Osteocyte (in vitro differentiated cells): ENCODE data around the gene PYROXD2. TPM values are rescaled to one million over a fixed set of nuclear protein-coding genes. Genes with fewer than 3 reads are reported as not detected.

Experiments used
- DNase-seq: peaks from one replicate; pipeline ENCODE4 v3.0.0; 2021; ENCODE audit warnings: mixed read lengths; ENCODE audit not compliant: unreplicated experiment; ENCODE audit errors: extremely low spot score
- H3K27ac Mint-ChIP-seq: one replicate; pipeline ENCODE4 v1.8.0; 2021; ENCODE audit warnings: mild to moderate bottlenecking, mixed read lengths; ENCODE audit not compliant: unreplicated experiment
- H3K27me3 Mint-ChIP-seq: one replicate; pipeline ENCODE4 v1.8.0; 2021; ENCODE audit warnings: mixed read lengths; ENCODE audit not compliant: unreplicated experiment
- H3K36me3 Mint-ChIP-seq: one replicate; pipeline ENCODE4 v1.8.0; 2021; ENCODE audit warnings: mixed read lengths; ENCODE audit not compliant: unreplicated experiment
- H3K4me1 Mint-ChIP-seq: one replicate; pipeline ENCODE4 v1.8.0; 2021; ENCODE audit warnings: mixed read lengths; ENCODE audit not compliant: unreplicated experiment
- H3K4me3 Mint-ChIP-seq: one replicate; pipeline ENCODE4 v1.8.0; 2021; ENCODE audit warnings: mild to moderate bottlenecking, moderate library complexity, mixed read lengths; ENCODE audit not compliant: unreplicated experiment
- H3K9me3 Mint-ChIP-seq: one replicate; pipeline ENCODE4 v1.8.0; 2021; ENCODE audit warnings: mixed read lengths; ENCODE audit not compliant: unreplicated experiment
- total RNA-seq: library from RNA; stranded (reverse); gene quantifications from 2 replicates; pipeline ENCODE4 v1.2.1, GENCODE V29; 2021
- TF ChIP-seq, protein P1 (sequence below): fragments of 200-600 bp; sonication (generic); IDR thresholded peaks from 2 replicates; pipeline ENCODE4 v1.5.0; 2021; ENCODE audit warnings: antibody characterized with exemption, mild to moderate bottlenecking, moderate library complexity

The PYROXD2 gene
- total RNA-seq, 1 donor from 2014 or later = 4.6 TPM

DNA sequence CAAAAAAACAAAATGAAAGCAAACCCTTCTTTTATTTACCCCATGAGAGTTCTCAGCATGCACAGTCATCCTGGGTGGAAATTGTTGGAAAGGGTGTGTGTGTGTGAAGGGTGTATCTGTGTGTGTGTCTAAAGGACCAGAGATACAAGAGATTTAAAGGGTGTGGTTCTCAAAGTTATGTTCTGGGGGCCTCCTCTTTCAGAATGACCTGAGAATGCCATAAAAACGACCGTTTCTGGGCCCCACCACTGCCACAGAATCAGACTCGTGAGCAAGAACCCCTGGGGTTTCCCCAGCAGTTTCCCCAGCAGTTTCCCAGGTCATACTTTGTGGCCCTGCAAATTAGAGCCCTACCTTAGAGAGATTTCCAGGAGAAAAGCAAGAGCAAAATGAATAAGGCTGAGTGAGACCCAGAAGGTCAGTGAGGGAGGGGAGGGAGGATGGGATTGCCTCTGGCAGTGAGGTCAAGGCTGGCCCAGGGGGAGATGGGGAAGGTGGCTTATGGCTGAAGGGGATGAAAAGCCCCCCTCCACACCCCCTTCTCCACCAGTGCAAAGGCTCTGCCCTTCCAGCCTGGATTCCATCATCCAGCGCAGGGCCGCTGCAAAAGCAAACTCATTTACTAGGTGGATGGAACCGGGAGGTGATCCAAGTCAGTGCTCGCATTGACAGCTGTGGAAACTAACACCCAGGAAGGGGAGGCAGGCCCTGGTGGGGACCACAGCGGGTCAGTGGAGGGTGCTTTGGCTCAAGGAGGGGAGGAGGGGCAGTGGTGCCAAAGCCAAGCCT is 10.2 kb downstream of the PYROXD2 start:
- H3K27me3 Mint-ChIP-seq = no peaks in the 10 kb centered on the region
- H3K4me3 Mint-ChIP-seq = no peak overlapping the region
- H3K9me3 Mint-ChIP-seq = no peaks in the 10 kb centered on the region
- H3K36me3 Mint-ChIP-seq = no peaks in the 10 kb centered on the region
- peaks cover 15% of the 10 kb centered on the region for H3K4me1 Mint-ChIP-seq
- TF ChIP-seq, protein P1, sequence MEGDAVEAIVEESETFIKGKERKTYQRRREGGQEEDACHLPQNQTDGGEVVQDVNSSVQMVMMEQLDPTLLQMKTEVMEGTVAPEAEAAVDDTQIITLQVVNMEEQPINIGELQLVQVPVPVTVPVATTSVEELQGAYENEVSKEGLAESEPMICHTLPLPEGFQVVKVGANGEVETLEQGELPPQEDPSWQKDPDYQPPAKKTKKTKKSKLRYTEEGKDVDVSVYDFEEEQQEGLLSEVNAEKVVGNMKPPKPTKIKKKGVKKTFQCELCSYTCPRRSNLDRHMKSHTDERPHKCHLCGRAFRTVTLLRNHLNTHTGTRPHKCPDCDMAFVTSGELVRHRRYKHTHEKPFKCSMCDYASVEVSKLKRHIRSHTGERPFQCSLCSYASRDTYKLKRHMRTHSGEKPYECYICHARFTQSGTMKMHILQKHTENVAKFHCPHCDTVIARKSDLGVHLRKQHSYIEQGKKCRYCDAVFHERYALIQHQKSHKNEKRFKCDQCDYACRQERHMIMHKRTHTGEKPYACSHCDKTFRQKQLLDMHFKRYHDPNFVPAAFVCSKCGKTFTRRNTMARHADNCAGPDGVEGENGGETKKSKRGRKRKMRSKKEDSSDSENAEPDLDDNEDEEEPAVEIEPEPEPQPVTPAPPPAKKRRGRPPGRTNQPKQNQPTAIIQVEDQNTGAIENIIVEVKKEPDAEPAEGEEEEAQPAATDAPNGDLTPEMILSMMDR = no peak
- DNase-seq = no peak
- H3K27ac Mint-ChIP-seq = peak overlapping the region; percentile 64

DNA sequence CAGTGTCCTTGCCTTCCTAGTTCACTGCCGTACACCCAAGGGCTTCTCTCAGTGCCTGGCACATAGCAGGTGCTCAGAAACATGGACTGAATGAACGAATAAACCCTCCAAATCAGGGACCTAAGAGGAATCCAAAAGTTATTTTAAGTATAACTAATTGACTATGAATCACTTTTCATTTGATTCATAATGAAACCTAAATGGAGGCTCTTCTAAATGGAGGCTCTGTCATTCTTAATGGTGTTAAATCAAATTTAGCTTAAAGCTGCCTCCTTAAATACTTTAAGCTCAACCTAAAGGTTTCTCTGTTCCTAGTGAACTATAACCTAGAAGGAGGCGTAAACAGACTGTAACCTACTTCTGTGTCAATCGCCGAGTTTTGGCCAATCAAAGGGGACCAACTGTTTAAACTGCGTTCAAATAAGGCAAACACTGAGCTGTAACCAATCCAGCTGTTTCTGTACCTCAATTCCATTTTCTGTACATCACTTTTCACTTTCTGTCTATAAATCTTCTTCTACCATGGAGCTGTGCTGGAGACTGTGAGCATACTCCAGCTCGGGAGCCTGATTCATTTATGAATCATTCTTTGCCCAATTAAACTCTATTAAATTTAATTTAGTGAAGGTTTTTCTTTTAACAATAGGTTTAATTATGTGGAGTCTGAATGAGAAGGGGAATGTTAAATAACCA is 11.0 kb downstream of the PYROXD2 start:
- TF ChIP-seq, protein P1 = no peak
- Mint-ChIP-seq H3K27me3 (no peaks in the 10 kb centered on the region), H3K4me3 (no peak overlapping the region), H3K27ac (peak overlapping the region; percentile 64), H3K9me3 (no peaks in the 10 kb centered on the region), H3K4me1 (peaks cover 15% of the 10 kb centered on the region), H3K36me3 (no peaks in the 10 kb centered on the region)
- DNase-seq = no peak

DNA sequence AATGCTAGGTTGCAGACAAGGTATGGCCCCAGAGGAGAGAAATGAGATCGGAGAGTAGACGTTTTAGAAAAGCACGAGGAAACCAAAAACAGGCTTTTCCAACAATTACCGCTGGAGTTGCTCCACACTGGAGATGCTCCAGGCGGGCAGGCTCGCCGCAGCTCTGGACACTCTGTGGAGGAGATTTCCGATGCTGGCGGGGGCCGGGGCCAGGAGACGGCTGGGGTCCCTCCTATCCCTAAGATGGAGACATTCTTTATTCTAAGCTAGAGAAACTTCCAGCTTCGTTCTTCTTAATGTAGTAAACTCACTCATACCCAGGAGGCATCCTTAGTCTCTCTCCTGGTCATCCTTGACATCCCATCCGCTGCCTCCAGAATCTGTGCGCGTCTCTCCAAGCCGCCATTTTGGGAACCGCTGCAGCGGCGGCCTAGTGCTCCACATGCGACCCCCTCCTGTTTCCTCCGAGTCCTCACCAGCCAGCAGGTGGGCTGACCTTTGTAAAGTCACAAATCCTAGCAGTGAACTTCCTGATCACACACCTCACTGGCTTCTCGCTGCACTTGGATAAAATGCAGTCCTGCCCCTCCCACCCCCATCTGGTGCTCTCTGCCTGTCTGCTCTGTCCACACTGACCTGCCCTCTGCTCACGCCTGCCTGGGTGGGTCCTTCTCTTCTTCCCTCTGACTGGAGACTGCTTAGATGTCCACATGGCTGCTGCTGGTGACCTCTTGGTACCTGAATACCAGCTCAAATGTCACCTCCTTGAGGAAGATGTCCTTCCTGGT is 11.9 kb downstream of the PYROXD2 start:
- Mint-ChIP-seq H3K9me3 (no peaks in the 10 kb centered on the region), H3K27ac (no peak overlapping the region)
- DNase-seq = no peak

DNA sequence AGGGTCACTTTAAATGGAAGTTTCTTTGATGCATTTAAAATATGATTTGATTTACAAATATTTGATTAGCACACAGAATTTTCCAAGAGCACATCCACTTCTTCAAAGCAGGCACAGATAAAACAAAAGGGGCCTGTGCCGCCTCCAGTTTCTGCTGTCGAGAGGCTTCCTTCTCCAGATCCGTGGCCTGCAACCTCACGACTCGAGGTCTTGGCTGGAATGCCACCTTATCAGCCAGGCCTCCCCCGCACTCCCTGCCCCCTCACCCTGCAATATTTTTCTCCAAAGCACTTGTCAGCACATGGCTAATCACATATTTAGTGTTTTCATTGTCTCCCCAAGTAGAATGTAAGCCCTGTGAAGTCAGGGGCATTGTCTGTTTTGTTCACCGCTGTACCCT is 12.5 kb downstream of the PYROXD2 start:
- Mint-ChIP-seq H3K27ac (no peak overlapping the region), H3K9me3 (no peaks in the 10 kb centered on the region), H3K27me3 (no peaks in the 10 kb centered on the region), H3K4me1 (peaks cover 15% of the 10 kb centered on the region), H3K36me3 (no peaks in the 10 kb centered on the region), H3K4me3 (no peak overlapping the region)
- TF ChIP-seq, protein P1 = no peak
- DNase-seq = no peak

More for the DNA sequence above, 11.9 kb downstream of the PYROXD2 start:
- Mint-ChIP-seq H3K36me3 (no peaks in the 10 kb centered on the region), H3K4me3 (no peak overlapping the region), H3K27me3 (no peaks in the 10 kb centered on the region), H3K4me1 (peaks cover 15% of the 10 kb centered on the region)
- TF ChIP-seq, protein P1 = no peak
